GM19043 (cell line): ENCODE results near the gene ZBTB18.
A peak's percentile ranks its signal among the peaks of the same experiment; 100 is the strongest.
"Not testable (repeated sequence)": the region's sequence is repeated elsewhere in the genome, so short reads cannot be mapped to it uniquely, and the experiment has no call there.

ENCODE experiments used
- ATAC-seq: cut with Tn5 transposase; IDR thresholded peaks from one replicate; pipeline ENCODE4 v1.9.1; 2021; ENCODE audit warnings: low read depth; ENCODE audit not compliant: unreplicated experiment

ZBTB18 gene

DNA sequence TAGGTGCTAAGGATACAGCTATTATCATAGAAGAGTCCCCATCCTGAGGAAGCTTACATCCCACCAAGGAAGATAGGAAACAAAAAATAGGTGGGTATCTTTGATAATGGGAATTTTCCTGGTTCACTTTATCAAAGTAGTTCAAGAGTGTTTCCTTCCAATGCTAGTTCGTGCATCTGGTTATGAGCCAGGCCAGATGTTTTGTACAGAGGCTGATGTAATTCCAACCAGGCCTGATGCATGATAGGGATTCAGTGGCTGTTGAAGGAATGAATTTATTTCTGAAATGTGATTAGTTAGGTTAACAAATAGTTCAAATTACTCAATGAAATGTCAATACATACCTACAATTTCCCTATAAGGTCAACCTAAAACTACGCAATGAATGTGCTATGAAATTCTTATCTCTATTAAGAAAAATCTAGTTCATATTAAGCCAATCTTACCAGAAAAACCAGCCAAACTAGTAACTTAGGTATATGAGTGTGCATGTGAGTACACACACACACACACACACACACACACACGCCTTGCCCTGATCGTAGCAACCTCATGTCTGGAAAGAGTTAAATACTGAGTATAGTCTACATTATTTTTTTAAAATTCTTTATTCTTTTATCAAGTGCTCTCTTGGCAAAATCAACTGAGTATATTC, 9.5 kb upstream of the ZBTB18 start:
- no peak for ATAC-seq

DNA sequence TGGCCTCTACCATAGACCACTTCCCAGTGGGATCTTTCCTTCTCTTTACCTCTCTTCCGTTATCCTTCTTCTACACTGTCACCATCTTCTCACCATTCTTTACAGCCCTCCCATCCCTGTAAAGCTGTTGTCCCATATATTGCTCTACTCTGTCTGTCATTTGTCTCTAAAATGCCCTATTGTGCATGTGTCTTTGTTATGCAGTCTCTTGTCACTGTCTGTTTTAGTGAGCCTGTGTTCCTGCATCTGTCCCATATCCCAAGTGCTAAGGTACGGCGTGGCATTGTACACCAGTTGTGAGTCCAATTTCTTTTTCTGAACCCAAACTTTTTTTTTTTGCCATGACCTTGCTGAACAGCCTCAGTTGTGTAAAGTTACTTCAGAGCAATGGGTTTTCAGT, 8.8 kb upstream of the ZBTB18 start:
- no peak for ATAC-seq

DNA sequence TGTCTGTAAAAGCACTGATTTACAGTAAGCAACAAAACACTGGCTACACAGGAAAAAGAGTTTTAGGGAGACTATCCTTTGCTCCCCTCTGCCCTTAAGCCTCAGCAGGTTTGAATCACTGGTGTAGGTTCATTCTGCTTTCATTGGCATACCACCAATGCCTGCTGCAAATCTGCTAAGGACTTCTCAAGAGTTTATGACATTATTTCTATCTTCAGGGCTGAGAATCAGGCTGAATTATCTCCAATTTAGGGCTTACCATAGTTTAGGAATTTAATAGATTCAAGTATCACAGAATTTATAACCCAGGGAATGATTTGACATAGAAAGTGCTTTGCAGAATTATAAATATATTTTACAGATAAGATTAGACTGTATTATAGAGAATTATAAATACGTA, 6.7 kb upstream of the ZBTB18 start:
- ATAC-seq, result no peak

DNA sequence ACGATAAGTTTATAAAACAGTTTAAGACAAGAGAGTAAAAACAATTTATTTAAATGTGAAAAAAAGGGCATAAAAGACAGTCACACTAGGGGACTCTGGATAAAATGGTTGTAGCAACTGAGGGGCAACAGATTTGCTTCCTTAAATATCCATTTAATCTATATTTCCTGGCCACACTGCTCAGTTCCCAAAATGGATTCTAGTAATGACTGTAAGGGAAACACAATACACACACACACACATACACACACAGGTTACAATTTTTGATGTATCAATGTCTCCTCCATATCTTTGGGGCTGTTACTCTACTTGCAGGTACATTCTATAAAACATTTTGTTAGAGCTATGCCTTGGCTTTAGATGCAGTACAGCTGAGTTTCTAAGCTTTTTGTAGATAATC, 4.8 kb upstream of the ZBTB18 start:
- ATAC-seq, result not testable (repeated sequence)

DNA sequence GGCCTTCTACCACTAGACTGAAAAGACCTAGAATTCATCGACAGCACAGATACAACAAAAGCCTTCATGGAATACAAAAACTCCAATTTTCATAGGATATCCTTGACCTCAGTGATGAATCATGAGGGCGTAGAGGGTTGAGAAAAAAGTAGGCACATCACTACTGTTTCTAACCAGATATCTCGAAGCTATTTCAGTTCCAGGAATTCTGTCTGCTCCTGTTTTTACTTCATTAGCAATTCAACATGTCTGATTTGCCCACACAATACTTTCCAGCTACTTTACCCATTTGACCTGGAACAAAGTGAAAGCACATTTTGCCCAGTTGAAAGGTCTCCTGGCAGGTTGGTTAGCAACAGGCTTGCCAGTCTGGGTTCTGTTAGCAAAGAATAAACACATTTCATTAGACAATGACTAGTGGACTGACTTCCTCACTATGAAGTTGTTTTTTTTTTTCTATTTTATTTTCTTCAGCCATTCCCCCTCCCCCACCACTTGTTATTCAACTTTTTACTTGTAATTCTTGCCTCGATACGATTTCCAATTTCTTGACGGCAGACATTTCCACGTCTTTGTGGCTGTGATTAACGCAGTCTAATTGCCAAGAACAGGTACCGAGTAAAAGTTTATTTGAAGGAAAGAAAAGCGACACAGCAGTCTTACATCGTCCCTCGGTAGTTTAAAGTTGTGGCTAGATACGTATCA, 4.0 kb upstream of the ZBTB18 start:
- no peak for ATAC-seq

DNA sequence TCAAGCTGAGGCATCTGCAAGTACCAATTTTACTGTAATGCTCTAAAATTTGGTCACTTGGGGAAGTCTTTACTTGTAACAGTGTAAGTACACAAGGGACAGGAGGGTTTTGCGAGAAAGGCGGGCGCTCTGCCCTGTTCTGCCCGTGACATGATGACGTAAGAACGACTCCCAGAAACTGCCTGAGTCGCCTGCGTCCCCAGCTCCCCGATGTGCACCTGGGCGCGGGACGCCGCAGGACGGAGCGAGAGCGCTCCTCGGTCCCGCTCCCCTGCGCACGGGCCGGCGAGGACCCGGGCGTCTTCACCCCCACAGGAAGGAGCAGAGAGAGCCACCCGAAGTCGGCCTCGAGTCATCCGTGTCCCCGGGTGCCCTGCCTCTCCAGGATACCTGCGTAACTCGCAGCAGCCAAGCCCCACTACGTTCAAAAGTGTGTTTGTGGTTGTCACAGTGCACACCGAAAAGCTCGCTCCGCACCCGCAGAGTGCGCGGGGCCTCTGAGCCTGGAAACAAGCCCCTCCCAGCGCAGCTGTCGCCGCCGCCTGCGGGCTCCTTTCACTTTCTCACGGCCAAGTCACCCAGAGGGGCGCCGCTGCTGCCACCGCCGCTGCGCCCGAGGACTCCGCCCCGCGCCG, 3.3 kb upstream of the ZBTB18 start:
- ATAC-seq, result peak; percentile 59

DNA sequence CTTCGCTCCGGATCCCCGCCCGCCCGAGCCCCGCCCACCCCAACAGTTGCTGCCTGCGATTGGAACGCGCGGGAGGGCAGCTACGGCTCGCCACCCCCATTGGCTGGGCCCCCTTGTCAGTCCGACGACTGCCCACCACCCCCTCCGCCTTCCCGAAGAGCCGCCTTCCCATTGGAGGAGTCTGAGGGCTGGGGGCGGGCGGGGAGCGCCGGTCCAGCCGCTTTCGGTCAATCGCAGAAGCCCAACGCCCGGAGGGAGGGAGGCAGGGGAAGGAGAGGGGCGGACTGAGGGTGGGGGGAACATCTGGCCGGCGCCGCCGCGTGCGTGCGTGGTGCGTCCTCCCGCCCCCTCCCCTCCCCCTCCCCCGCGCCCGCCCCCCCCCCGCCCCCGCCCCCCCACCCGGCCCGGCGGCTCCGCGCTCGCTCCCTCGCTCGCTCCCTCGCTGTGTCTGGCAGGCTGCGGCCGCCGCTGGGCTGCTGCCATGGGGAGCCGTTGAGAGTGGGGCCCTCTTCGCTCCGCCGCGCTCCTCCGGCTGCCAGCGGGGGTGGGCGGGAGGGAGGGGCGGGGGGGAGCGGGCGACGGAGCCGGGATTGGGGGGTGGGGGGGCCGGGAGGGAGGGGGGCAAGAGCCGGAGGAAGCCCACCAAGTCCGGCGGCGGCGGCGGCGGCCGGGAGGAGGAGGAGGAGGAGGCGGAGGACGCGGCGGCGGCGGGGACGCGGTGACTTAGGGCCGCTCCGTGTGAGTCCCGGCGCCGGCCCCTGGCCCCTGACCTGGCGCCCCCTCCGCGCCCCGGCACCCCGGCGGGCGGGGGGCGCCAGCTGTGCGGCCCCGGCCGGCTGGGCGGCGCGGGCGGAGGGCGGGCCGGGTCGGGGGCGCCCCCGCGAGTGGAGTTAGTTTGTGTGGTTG, 2.6 kb upstream of the ZBTB18 start:
- ATAC-seq, result peak; percentile 67

DNA sequence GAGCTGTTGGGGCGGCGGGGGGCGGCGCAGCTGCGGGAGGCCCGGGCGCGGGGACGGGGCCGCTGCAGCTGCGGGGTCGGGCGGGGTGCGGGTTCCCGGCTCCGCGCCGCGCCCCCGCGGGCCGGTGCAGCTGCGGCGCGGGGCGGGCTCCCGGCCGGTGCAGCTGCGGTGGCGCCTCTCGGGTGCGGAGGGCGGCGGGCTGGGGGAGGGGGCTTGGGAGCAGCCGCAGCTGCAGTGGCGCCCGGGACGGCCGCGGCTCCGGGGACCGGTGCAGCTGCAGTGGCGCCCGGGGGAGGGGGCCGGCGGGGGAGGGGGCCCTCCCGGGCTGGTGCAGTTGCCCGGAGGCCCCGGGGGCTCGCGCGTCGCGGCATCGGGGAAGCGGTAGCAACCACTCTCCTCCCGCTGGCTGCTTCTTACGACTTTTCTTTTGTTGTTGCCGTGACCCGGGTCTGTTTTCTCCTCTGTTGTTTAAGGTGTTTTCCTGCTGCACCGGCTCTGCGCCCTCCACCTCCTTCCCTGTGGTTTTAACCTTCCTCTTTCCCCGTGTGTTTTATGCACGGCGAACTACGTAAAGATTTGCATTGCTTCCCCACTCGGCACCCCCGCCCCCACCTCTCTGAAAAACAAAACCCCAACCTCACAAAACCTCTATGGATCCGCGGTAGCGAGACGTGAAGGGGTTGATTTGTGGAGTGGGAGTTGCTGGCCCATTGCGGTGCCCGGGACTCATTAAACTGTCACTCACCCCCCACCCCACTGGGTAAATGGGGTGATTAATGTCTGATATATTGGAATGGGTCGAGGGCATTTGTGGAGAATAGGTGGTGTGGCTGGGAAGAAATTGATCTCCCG, 1.7 kb upstream of the ZBTB18 start:
- no peak for ATAC-seq

DNA sequence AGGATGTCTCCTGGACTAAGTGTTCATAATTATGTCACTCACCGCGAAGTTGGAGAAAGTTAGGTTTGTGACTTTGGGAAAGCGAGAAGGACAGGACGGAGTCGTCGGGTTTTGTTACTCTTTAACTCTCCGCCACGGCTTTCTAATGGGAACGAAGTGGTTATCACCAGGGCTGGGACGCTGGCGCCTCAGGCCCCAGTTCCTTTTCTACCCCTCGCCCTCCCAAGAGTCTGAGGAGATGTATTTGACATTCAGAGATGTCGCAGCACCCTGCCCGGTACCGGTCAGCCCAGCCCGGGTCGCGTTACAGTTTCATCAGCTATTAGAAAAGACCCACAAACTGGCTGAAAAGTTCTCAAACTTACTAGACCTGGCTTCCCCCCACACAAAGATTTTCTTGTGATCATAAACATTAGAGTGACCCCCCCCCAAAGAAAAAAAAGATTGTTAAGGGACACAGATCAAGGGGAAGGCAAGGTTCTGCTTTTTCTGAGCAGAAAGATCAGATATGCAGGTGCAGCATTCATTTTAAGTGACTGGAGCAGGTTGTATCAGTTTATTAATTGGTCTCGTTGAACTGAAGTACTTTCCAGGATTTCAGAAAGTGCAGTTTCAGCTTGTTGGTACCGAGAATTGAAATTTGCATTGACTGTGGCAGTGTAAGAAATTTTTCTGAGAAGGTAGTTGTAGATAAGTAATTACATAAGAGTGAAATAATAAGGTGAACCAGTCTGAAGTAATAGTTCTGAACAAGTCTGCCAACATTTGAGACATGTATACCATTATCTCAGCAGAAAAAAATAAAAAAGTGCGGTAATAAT, 859 bp upstream of the ZBTB18 start:
- ATAC-seq, result no peak

DNA sequence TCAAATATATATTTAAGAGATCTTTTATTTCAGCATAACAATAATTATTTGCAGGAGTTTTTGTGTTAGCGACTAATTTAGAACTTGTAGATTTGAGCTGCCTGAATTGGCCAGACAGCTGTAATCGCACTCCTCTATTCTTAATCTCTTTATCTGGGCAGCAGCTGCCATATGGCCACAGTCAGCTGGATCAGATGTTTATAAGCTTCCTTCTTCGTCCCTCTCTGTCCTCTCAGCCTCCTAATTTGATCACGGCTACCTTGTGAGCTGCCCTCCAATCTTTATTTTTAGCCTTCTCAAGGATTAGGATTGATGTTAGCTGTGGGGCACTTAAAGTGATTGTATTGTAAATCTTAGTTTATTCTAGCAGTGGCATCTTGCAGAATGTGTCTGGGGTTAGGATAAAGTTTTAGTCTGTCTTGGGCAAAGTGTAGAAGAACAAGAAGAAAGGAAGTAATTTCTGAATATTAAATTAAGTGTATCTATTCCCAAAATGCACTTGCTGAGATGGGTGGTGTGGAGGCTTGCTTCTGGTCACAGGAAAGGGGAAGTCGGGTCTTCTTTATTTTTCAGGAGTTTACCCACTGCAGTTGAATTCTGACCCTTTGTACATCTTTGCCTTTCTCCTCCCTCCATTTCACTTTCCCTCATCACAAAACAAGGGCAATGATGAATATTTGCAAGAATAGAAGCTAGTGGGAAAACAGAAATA, 1.1 kb downstream of the ZBTB18 start:
- ATAC-seq, result no peak

DNA sequence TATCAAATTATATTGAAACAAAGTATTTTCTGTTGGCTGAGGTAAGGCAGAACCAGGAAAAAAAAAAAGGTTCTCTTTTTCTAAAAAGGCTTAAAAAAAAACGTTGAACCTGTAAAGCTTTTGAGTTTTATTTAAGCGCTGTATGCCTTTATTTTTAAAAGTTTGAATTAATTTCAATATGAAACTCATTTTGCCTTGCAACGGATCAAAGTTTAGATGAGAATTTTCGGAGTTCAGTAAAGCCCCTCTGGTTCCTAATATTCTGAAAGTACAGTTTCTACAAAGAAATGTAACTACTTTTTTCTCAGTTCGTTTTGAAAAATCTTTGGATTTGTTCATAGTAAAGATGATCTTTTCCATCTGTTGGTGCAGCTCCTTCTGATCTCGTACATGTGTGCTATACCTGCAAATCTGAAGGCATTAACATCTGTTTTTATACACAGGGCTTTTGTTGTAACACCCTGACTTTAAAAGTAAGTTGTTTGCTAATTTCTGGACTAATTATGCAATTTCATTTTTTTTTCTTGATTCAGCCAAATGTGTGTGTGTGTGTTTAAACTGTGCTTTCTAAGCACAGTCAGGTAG, 1.7 kb downstream of the ZBTB18 start:
- no peak for ATAC-seq

DNA sequence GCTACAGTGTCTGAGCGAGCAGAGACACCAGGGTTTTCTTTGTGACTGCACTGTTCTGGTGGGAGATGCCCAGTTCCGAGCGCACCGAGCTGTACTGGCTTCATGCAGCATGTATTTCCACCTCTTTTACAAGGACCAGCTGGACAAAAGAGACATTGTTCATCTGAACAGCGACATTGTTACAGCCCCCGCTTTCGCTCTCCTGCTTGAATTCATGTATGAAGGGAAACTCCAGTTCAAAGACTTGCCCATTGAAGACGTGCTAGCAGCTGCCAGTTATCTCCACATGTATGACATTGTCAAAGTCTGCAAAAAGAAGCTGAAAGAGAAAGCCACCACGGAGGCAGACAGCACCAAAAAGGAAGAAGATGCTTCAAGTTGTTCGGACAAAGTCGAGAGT, 2.7 kb downstream of the ZBTB18 start:
- no peak for ATAC-seq

DNA sequence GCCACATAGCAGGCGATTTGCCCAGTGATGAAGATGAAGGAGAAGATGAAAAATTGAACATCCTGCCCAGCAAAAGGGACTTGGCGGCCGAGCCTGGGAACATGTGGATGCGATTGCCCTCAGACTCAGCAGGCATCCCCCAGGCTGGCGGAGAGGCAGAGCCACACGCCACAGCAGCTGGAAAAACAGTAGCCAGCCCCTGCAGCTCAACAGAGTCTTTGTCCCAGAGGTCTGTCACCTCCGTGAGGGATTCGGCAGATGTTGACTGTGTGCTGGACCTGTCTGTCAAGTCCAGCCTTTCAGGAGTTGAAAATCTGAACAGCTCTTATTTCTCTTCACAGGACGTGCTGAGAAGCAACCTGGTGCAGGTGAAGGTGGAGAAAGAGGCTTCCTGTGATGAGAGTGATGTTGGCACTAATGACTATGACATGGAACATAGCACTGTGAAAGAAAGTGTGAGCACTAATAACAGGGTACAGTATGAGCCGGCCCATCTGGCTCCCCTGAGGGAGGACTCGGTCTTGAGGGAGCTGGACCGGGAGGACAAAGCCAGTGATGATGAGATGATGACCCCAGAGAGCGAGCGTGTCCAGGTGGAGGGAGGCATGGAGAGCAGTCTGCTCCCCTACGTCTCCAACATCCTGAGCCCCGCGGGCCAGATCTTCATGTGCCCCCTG, 3.3 kb downstream of the ZBTB18 start:
- no peak for ATAC-seq

DNA sequence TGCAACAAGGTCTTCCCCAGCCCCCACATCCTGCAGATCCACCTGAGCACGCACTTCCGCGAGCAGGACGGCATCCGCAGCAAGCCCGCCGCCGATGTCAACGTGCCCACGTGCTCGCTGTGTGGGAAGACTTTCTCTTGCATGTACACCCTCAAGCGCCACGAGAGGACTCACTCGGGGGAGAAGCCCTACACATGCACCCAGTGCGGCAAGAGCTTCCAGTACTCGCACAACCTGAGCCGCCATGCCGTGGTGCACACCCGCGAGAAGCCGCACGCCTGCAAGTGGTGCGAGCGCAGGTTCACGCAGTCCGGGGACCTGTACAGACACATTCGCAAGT, 3.8 kb downstream of the ZBTB18 start:
- ATAC-seq, result no peak

DNA sequence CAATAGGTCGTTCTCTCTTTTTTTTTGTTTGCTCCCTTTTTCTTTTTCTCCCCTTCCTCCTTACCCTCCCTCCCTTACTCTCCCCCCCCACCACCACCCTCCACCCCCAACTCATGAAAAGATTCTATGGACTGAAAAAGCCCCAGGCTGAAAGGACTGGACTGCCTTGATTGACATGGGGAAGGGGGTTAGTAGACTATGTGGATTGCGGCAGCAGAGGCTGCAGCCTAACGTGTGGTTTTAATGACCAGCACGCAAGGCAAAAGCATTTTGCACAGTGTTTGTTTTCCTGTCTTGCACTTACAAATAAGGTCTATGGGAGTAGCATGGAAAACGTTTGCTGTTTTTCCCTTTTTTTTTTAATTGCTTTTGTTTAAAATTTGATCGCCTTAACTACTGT, 5.5 kb downstream of the ZBTB18 start:
- ATAC-seq, result no peak

DNA sequence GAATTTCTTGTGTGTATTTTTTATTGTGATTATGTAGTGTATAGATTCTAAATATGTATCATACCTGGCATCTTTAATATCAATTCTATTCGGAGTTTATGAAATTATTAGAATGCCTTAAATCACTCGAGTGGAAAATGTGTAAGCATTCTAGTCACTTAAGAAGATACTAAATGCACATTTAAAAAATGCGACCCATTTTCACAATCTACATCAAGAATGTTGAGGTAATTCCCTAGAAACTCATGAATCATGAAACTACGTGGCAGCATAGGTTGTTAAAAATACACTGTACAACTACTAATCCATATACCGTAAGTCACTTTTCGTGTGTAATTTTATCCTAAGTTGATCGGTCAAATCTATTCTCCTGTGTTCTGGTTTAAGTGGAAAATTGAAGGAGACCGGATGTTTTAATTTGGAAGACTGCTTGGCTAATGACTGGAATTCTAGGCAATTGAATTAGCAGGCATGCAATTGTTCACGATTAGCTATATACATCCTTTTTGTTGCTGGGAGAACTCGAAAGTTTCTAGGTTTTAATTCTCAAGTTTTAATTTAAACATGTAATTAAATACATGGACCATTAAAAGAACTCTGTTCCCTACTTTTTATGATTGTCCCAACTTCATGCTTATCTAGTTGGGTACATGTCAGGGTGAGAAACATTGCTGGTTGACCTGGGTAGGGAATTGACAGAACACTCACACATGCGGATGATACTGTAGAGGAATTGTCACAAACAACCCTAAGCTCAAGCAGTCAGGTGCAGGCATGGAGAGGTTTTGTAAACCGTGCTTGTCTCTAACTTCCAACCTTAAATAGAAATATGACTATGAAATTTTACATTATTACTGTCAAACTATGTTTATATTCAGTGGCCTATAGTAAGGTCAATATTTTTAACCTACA, 6.6 kb downstream of the ZBTB18 start:
- ATAC-seq, result no peak

DNA sequence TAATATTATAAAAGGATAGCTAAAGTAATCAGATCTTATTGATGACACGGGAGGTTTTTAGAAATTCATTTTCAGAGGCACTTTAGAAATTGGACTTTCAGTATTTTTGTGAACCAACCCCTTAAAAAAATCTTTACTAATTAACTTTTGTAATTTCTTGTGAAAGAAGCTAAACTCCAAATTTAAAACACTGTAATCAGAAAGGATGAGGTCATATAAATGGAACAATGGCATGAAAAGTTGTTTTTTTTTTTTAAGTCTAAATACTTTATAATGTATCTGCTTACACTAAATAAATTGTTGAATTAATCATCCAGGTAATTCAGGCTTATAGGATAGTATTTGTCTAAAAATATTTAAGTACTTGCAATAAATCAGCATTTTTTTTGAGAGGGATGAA, 9.0 kb downstream of the ZBTB18 start:
- no peak for ATAC-seq
